Activated CD4-positive, alpha-beta T cell treated with anti-CD3 and anti-CD28 coated beads, Interleukin-2, Interleukin-4, amounts not matched to agents 100 ng/mL and 50 ng/mL, durations not matched to agents 16 hours and 8 hours (primary cell): ENCODE measurements around the gene ZNF772.

Source experiments
- DNase-seq: peaks from one replicate; pipeline ENCODE4 v3.0.0-alpha.2; 2020; ENCODE audit warnings: low spot score

The ZNF772 gene

GRCh38 chr19:57435062-57435978 lies 42.0 kb downstream of the ZNF772 start, which contains the start of gene ZNF749:
Gene ZNF749 (plus strand): TSS chr19:57435325. CDS start chr19:57435579, 254 bp downstream.
- DNase-seq = peak; percentile 98

DNA sequence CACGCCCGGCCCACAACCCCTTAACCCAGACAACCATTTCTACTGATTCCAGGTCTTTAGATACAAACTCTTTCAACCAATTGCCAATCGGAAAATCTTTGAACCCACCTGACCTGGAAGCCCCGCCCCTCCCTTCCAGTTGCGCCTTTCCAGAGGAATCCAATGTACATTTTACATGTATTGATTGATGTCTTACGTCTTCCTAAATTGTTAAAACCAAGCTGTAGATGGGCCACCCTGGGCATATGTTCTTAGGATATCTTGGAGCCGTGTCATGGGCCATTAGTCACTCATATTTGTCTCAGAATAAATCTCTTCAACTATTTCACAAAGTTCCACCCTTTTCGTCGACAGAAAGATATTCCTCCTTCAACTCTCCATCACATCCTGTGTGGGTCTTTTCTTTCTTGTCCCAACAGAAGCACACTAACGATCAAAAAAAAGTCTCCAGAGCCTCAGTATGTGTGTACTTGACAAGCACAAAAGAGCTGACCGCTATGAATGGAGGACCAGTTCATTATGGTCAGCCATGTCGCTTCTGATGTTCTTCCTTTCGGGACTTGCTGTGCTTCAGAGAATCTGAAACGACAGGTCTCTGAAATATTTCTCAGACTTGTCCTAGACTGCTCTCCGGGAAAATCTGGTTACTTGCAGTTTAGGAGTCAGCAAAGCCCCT lies 42.8 kb downstream of the ZNF772 start:
- DNase-seq = no peak

GRCh38 chr19:57421037-57421436 lies 56.3 kb downstream of the ZNF772 start:
- DNase-seq = no peak

DNA sequence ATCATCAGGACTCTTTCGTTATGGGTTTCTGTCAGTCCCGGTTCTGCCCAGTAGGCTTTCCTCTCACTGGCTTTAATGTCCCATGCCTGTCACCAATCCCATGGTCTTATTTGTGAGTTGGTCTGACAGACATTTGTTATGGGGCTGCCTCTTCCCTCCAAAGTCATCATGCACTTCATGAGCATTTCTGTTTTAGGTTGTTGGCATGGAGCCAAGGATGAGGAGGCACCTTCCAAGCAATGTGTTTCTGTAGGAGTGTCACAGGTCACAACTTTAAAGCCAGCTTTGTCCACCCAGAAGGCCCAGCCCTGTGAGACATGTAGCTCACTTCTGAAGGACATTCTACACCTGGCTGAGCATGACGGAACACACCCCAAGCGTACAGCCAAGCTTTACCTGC lies 57.9 kb downstream of the ZNF772 start:
- DNase-seq = no peak
